HepG2 (cell line): Measurements from ENCODE around the gene PRR36. TPM values are rescaled to one million over a fixed set of nuclear protein-coding genes. Genes with fewer than 3 reads are reported as not detected.
A peak's percentile ranks its signal among the peaks of the same experiment; 100 is the strongest.

Experiments
- ARNTL ChIP-seq: sonication (generic); formaldehyde crosslinking; IDR thresholded peaks from 2 replicates; pipeline ENCODE4 v1.4.0; 2020; ENCODE audit warnings: mild to moderate bottlenecking, missing genetic modification reagents
- ELF3 ChIP-seq: IDR thresholded peaks from 2 replicates; pipeline ENCODE4 v1.6.1; 2016; ENCODE audit warnings: missing genetic modification reagents, missing compliant biosample characterization
- ESRRA ChIP-seq: sonication (generic); formaldehyde crosslinking; IDR thresholded peaks from 2 replicates; pipeline ENCODE4 v1.5.1; 2020; ENCODE audit warnings: mild to moderate bottlenecking, low read depth, missing genetic modification reagents
- ETV6 ChIP-seq: sonication (generic); formaldehyde crosslinking; conservative IDR thresholded peaks from 2 replicates; pipeline ENCODE4 v1.4.0; 2020; ENCODE audit warnings: missing genetic modification reagents
- HMGA1 ChIP-seq: sonication (generic); formaldehyde crosslinking; conservative IDR thresholded peaks from 2 replicates; pipeline ENCODE4 v1.4.0; 2020; ENCODE audit warnings: missing genetic modification reagents
- HNRNPUL1 ChIP-seq: fragments of 200-400 bp; formaldehyde crosslinking; IDR thresholded peaks from 2 replicates; pipeline ENCODE4 v1.6.1; 2017; ENCODE audit warnings: low read depth, mild to moderate bottlenecking, low read length, moderate library complexity
- JUNB ChIP-seq: sonication (generic); formaldehyde crosslinking; IDR thresholded peaks from 2 replicates; pipeline ENCODE4 v1.8.0; 2022; ENCODE audit warnings: missing genetic modification reagents, mild to moderate bottlenecking, borderline replicate concordance
- PHF21A ChIP-seq: sonication (generic); formaldehyde crosslinking; IDR thresholded peaks from 2 replicates; pipeline ENCODE4 v1.5.0; 2020; ENCODE audit warnings: mild to moderate bottlenecking, missing genetic modification reagents
- SRSF9 ChIP-seq: fragments of 200-400 bp; formaldehyde crosslinking; IDR thresholded peaks from 2 replicates; pipeline ENCODE4 v1.6.1; 2018; ENCODE audit warnings: borderline replicate concordance, mild to moderate bottlenecking, low read depth, low read length; ENCODE audit not compliant: insufficient read depth, poor library complexity, severe bottlenecking
- ZNF589 ChIP-seq: sonication (generic); formaldehyde crosslinking; conservative IDR thresholded peaks from 2 replicates; pipeline ENCODE4 v1.8.0; 2022; ENCODE audit warnings: mild to moderate bottlenecking, moderate library complexity, missing genetic modification reagents
- ZNF598 ChIP-seq: sonication (generic); formaldehyde crosslinking; IDR thresholded peaks from 2 replicates; pipeline ENCODE4 v1.5.1; 2020; ENCODE audit warnings: mild to moderate bottlenecking, missing genetic modification reagents, borderline replicate concordance
- polyA plus RNA-seq, 8 experiments: library from polyadenylated mRNA; depleted of rRNA in 3 of 8; stranded (reverse) in 7 of 8; unstranded in 1 of 8; fragments of >200 nt; fragmentation: Illumina TruSeq in 4 of 8; extraction: Trizol in 4 of 8; gene quantifications; 2 replicates each; pipeline versions ENCODE4 v1.2.1 to v1.2.3, GENCODE V29; 2011 to 2016; ENCODE audit warnings: low read depth in 4 of 8, missing spikeins in 1 of 8, mixed read lengths in 1 of 8; ENCODE audit not compliant: insufficient read depth in 1 of 8
- total RNA-seq, 5 experiments: library from RNA; depleted of rRNA; stranded (reverse); fragments of >200 nt; fragmentation: Illumina TruSeq; extraction: Trizol; gene quantifications; 2 replicates each; pipeline ENCODE4 v1.2.3, GENCODE V29; 2016; ENCODE audit warnings: low read depth in 1 of 5
- TF ChIP-seq, protein P1 (sequence below): sonication (generic); formaldehyde crosslinking; IDR thresholded peaks from 2 replicates; pipeline ENCODE4 v1.4.0; 2020; ENCODE audit warnings: mild to moderate bottlenecking, missing genetic modification reagents
- TF ChIP-seq, protein P2 (sequence below), 2 experiments: sonication (generic) in 1 of 2; formaldehyde crosslinking in 1 of 2; IDR thresholded peaks; 2 replicates each; pipeline versions ENCODE4 v1.5.1 to v1.6.1; 2011 to 2020; ENCODE audit warnings: borderline replicate concordance in 1 of 2, low read depth in 1 of 2, low read length in 1 of 2, mild to moderate bottlenecking in 1 of 2, missing genetic modification reagents in 1 of 2, moderate library complexity in 1 of 2
- TF ChIP-seq, protein P3 (sequence below): sonication (generic); formaldehyde crosslinking; IDR thresholded peaks from 2 replicates; pipeline ENCODE4 v1.4.0; 2020; ENCODE audit warnings: missing genetic modification reagents; ENCODE audit errors: not compliant biosample characterization
- TF ChIP-seq, protein P4 (sequence below): sonication (generic); formaldehyde crosslinking; IDR thresholded peaks from 2 replicates; pipeline ENCODE4 v1.4.0; 2020; ENCODE audit warnings: mild to moderate bottlenecking, missing genetic modification reagents
- TF ChIP-seq, protein P5 (sequence below): sonication (generic); formaldehyde crosslinking; IDR thresholded peaks from 2 replicates; pipeline ENCODE4 v1.9.0; 2021; ENCODE audit warnings: missing genetic modification reagents, borderline replicate concordance
- TF ChIP-seq, protein P6 (sequence below): IDR thresholded peaks from 2 replicates; pipeline ENCODE4 v1.6.1; 2012; ENCODE audit warnings: inconsistent platforms
- TF ChIP-seq, protein P7 (sequence below): sonication (generic); formaldehyde crosslinking; conservative IDR thresholded peaks from 2 replicates; pipeline ENCODE4 v1.4.0; 2020; ENCODE audit warnings: missing genetic modification reagents

The PRR36 gene
- total and polyA plus RNA-seq, 2 of the 13 experiments (the other 11 are each of a cell fraction or from before 2014, with no cell fraction given): 0.07 to 0.17 TPM

DNA sequence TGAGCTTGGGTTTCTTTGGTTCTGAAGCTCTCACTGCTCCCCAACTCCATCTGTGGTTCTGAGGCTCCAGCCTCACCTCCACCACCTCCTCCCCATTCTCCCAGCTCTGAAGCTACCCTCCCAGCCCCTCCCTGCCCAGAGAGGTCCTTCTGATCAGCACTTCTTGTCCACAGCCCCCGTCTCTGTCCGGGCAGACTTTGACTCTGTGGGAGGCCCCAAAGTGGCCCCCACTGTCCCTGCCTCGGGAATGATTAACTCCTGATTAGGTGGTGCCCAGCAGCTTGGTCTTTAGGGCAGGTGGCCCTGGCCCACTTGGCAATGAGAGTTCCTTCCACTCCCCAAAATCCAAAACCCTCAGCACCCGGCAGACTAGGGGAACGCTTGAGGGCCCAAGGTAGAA lies 29.8 kb downstream of the PRR36 start (continued):
- TF ChIP-seq, protein P1, sequence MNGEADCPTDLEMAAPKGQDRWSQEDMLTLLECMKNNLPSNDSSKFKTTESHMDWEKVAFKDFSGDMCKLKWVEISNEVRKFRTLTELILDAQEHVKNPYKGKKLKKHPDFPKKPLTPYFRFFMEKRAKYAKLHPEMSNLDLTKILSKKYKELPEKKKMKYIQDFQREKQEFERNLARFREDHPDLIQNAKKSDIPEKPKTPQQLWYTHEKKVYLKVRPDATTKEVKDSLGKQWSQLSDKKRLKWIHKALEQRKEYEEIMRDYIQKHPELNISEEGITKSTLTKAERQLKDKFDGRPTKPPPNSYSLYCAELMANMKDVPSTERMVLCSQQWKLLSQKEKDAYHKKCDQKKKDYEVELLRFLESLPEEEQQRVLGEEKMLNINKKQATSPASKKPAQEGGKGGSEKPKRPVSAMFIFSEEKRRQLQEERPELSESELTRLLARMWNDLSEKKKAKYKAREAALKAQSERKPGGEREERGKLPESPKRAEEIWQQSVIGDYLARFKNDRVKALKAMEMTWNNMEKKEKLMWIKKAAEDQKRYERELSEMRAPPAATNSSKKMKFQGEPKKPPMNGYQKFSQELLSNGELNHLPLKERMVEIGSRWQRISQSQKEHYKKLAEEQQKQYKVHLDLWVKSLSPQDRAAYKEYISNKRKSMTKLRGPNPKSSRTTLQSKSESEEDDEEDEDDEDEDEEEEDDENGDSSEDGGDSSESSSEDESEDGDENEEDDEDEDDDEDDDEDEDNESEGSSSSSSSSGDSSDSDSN (CRISPR knock-in tag): peak; percentile 26; the same call in 1 of the 2 replicates
- TF ChIP-seq, protein P2, sequence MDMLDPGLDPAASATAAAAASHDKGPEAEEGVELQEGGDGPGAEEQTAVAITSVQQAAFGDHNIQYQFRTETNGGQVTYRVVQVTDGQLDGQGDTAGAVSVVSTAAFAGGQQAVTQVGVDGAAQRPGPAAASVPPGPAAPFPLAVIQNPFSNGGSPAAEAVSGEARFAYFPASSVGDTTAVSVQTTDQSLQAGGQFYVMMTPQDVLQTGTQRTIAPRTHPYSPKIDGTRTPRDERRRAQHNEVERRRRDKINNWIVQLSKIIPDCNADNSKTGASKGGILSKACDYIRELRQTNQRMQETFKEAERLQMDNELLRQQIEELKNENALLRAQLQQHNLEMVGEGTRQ (IDR thresholded peaks at IDR 0.05; ENCODE audit: low read depth, low read length): no peak
- TF ChIP-seq, protein P2 (CRISPR knock-in tag; IDR thresholded peaks at IDR 0.05; ENCODE audit: borderline replicate concordance): no peak
- no peak for TF ChIP-seq ZNF589 (CRISPR knock-in tag)
- TF ChIP-seq ZNF598: no peak
- TF ChIP-seq, protein P3, sequence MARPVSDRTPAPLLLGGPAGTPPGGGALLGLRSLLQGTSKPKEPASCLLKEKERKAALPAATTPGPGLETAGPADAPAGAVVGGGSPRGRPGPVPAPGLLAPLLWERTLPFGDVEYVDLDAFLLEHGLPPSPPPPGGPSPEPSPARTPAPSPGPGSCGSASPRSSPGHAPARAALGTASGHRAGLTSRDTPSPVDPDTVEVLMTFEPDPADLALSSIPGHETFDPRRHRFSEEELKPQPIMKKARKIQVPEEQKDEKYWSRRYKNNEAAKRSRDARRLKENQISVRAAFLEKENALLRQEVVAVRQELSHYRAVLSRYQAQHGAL (CRISPR knock-in tag): no peak
- TF ChIP-seq HMGA1 (CRISPR knock-in tag): no peak
- TF ChIP-seq ETV6 (CRISPR knock-in tag): no peak
- no peak for TF ChIP-seq ELF3 (CRISPR knock-in tag)
- no peak for TF ChIP-seq HNRNPUL1
- TF ChIP-seq PHF21A (CRISPR knock-in tag): 0 out of 2 replicates have a peak, but pooled peaks have one; percentile 27
- no peak for TF ChIP-seq ARNTL (CRISPR knock-in tag)
- TF ChIP-seq JUNB (CRISPR knock-in tag): no peak
- TF ChIP-seq ESRRA (CRISPR knock-in tag): no peak
- no peak for TF ChIP-seq SRSF9
- TF ChIP-seq, protein P4, sequence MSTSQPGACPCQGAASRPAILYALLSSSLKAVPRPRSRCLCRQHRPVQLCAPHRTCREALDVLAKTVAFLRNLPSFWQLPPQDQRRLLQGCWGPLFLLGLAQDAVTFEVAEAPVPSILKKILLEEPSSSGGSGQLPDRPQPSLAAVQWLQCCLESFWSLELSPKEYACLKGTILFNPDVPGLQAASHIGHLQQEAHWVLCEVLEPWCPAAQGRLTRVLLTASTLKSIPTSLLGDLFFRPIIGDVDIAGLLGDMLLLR: no peak
- TF ChIP-seq, protein P5, sequence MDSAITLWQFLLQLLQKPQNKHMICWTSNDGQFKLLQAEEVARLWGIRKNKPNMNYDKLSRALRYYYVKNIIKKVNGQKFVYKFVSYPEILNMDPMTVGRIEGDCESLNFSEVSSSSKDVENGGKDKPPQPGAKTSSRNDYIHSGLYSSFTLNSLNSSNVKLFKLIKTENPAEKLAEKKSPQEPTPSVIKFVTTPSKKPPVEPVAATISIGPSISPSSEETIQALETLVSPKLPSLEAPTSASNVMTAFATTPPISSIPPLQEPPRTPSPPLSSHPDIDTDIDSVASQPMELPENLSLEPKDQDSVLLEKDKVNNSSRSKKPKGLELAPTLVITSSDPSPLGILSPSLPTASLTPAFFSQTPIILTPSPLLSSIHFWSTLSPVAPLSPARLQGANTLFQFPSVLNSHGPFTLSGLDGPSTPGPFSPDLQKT (CRISPR knock-in tag): no peak
- TF ChIP-seq, protein P6, sequence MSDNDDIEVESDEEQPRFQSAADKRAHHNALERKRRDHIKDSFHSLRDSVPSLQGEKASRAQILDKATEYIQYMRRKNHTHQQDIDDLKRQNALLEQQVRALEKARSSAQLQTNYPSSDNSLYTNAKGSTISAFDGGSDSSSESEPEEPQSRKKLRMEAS: no peak
- TF ChIP-seq, protein P7, sequence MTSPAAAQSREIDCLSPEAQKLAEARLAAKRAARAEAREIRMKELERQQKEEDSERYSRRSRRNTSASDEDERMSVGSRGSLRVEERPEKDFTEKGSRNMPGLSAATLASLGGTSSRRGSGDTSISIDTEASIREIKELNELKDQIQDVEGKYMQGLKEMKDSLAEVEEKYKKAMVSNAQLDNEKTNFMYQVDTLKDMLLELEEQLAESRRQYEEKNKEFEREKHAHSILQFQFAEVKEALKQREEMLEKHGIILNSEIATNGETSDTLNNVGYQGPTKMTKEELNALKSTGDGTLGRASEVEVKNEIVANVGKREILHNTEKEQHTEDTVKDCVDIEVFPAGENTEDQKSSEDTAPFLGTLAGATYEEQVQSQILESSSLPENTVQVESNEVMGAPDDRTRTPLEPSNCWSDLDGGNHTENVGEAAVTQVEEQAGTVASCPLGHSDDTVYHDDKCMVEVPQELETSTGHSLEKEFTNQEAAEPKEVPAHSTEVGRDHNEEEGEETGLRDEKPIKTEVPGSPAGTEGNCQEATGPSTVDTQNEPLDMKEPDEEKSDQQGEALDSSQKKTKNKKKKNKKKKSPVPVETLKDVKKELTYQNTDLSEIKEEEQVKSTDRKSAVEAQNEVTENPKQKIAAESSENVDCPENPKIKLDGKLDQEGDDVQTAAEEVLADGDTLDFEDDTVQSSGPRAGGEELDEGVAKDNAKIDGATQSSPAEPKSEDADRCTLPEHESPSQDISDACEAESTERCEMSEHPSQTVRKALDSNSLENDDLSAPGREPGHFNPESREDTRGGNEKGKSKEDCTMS (CRISPR knock-in tag): no peak
